Measurements from ENCODE around the gene AHCY.

DNA sequence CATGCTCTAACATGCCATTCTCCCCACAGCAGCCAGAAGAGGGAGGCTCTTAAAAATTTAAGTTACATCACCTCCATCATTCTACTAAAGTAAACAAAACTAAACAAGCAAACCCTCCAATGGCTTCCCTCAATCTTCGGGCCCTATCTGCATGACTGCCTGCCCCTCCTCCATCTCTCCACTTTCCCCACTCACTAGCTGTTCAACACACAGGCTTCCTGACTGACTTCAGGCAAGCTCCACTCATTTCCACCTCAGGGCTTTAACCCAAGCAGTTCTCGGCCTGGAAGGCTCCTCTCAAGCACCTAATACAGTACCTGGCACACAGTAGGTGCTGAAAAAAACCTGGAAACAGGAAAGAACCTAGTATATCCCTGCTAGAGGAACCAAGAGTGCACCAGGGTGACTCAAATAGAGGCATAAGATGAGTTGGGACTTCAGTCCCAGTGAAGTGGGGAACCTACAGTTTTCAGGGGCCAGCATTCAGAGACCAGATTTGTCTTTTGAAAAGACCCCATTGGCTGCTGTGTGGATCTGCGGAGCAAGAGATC is 2.8 kb downstream of the AHCY start:
- TF ChIP-seq, protein P1, sequence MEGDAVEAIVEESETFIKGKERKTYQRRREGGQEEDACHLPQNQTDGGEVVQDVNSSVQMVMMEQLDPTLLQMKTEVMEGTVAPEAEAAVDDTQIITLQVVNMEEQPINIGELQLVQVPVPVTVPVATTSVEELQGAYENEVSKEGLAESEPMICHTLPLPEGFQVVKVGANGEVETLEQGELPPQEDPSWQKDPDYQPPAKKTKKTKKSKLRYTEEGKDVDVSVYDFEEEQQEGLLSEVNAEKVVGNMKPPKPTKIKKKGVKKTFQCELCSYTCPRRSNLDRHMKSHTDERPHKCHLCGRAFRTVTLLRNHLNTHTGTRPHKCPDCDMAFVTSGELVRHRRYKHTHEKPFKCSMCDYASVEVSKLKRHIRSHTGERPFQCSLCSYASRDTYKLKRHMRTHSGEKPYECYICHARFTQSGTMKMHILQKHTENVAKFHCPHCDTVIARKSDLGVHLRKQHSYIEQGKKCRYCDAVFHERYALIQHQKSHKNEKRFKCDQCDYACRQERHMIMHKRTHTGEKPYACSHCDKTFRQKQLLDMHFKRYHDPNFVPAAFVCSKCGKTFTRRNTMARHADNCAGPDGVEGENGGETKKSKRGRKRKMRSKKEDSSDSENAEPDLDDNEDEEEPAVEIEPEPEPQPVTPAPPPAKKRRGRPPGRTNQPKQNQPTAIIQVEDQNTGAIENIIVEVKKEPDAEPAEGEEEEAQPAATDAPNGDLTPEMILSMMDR (IDR thresholded peaks at IDR 0.05): no peak
- no peak for TF ChIP-seq POLR2A (IDR thresholded peaks at IDR 0.05)
